GM12865 (cell line): Measurements from ENCODE around the gene ICOSLG.

ENCODE experiments used
- DNase-seq: peaks from one replicate; pipeline ENCODE4 v3.0.0; 2010; ENCODE audit warnings: low read depth
- H3K4me3 ChIP-seq: 2 replicates; pipeline ENCODE4 v1.5.1; 2011; ENCODE audit warnings: mild to moderate bottlenecking, low read depth, low read length, control low read depth
- CTCF ChIP-seq: IDR thresholded peaks from 2 replicates; pipeline ENCODE4 v1.5.1; 2011; ENCODE audit warnings: low read length, control low read depth, low read depth, inconsistent platforms; ENCODE audit not compliant: insufficient read depth; ENCODE audit errors: missing control alignments

The ICOSLG gene

GRCh38 chr21:44272284-44272858, 31.6 kb upstream of the ICOSLG start:
- DNase-seq = no peak
- H3K4me3 ChIP-seq = no peak overlapping the region
- no peak for TF ChIP-seq CTCF

GRCh38 chr21:44271558-44272283, 31.0 kb upstream of the ICOSLG start:
- no peak for TF ChIP-seq CTCF
- DNase-seq = no peak
- no peak overlapping the region for H3K4me3 ChIP-seq

GRCh38 chr21:44269090-44269489, 28.3 kb upstream of the ICOSLG start:
- H3K4me3 ChIP-seq = no peak overlapping the region
- DNase-seq = no peak
- TF ChIP-seq CTCF = no peak

GRCh38 chr21:44267655-44268142, 27.0 kb upstream of the ICOSLG start:
- TF ChIP-seq CTCF = peak; percentile 14
- DNase-seq = peak; percentile 35

GRCh38 chr21:44265734-44266270, 25.1 kb upstream of the ICOSLG start:
- no peak for TF ChIP-seq CTCF
- no peak overlapping the region for H3K4me3 ChIP-seq
- DNase-seq = no peak

More at GRCh38 chr21:44267655-44268142, 27.0 kb upstream of the ICOSLG start:
- H3K4me3 ChIP-seq = no peak overlapping the region

GRCh38 chr21:44263768-44264167, 23.0 kb upstream of the ICOSLG start:
- H3K4me3 ChIP-seq = no peak overlapping the region
- no peak for DNase-seq
- TF ChIP-seq CTCF = no peak
